Lower leg skin (tissue), 4 donors: ENCODE results near the gene TLL2. TPM values are rescaled to one million over a fixed set of nuclear protein-coding genes. Genes with fewer than 3 reads are reported as not detected.

Experiments used
- DNase-seq, 2 donors: peaks; one replicate each; pipeline ENCODE4 v3.0.0-alpha.2; 2019; ENCODE audit warnings: low spot score in 2 of 2
- H3K4me3 ChIP-seq: fragments of 200-600 bp; sonication (generic); 2 replicates; pipeline ENCODE4 v1.5.1; 2017; ENCODE audit warnings: mild to moderate bottlenecking, low read depth; ENCODE audit not compliant: poor library complexity, severe bottlenecking
- POLR2A ChIP-seq, 2 donors: fragments of 450-650 bp; IDR thresholded peaks; one replicate each; pipeline ENCODE4 v1.6.1; 2016 to 2017; ENCODE audit warnings: antibody characterized with exemption in 2 of 2, mild to moderate bottlenecking in 1 of 2, moderate library complexity in 1 of 2
- WGBS, 2 donors: methylation state at CpG; one replicate each; pipeline ENCODE4 v1.1.5; 2018; 5-methylcytosine and 5-hydroxymethylcytosine counted together
- intact Hi-C: fragments of 100-400 bp; cut with DNase I; formaldehyde crosslinking; loops from one replicate; pipeline ENCODE4 v1.15.0; 2023; ENCODE audit warnings: low total_unique reads
- total RNA-seq, 4 donors: library from RNA; depleted of rRNA; stranded (reverse); fragments of >200 nt; gene quantifications; one replicate each; pipeline ENCODE4 v1.1.0, GENCODE V29; 2016
- TF ChIP-seq, protein P1 (sequence below), 3 donors: fragments of 450-650 bp; IDR thresholded peaks; one replicate each; pipeline ENCODE4 v1.5.1; 2016; ENCODE audit warnings: antibody characterized with exemption in 3 of 3, mild to moderate bottlenecking in 3 of 3, moderate library complexity in 2 of 3

TLL2 gene
- total RNA-seq, 4 donors from 2014 or later, result 0.39 to 0.94 TPM; not detected in 2

DNA sequence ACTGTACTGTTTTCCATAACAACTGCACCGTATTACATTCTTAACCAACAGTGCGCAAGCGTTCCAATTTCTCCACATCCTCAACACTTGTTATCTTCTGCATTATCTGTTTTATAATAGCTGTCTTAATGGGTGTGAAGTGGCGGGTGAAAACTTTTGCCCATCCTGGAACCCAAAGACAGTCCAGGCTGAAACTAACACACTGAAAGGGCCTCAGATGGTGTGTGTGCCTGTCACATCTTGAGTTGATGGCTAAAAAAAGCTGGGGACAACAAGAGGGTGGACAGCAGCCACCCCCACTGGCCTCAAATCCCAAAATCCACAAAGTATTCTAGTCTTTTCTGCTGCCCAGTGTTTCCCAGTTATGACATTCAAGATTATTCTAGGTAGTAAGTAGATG lies 174.3 kb downstream of the TLL2 start:
- 94 to 96% methylated on average over 4 of the region's 4 CpGs for WGBS, 2 donors
- no peak for TF ChIP-seq POLR2A (IDR thresholded peaks at IDR 0.05)
- TF ChIP-seq, protein P1, sequence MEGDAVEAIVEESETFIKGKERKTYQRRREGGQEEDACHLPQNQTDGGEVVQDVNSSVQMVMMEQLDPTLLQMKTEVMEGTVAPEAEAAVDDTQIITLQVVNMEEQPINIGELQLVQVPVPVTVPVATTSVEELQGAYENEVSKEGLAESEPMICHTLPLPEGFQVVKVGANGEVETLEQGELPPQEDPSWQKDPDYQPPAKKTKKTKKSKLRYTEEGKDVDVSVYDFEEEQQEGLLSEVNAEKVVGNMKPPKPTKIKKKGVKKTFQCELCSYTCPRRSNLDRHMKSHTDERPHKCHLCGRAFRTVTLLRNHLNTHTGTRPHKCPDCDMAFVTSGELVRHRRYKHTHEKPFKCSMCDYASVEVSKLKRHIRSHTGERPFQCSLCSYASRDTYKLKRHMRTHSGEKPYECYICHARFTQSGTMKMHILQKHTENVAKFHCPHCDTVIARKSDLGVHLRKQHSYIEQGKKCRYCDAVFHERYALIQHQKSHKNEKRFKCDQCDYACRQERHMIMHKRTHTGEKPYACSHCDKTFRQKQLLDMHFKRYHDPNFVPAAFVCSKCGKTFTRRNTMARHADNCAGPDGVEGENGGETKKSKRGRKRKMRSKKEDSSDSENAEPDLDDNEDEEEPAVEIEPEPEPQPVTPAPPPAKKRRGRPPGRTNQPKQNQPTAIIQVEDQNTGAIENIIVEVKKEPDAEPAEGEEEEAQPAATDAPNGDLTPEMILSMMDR (IDR thresholded peaks at IDR 0.05), result no peak
- intact Hi-C loops, result no loop called here
- H3K4me3 ChIP-seq, result no peak overlapping the region
- DNase-seq, result no peak

DNA sequence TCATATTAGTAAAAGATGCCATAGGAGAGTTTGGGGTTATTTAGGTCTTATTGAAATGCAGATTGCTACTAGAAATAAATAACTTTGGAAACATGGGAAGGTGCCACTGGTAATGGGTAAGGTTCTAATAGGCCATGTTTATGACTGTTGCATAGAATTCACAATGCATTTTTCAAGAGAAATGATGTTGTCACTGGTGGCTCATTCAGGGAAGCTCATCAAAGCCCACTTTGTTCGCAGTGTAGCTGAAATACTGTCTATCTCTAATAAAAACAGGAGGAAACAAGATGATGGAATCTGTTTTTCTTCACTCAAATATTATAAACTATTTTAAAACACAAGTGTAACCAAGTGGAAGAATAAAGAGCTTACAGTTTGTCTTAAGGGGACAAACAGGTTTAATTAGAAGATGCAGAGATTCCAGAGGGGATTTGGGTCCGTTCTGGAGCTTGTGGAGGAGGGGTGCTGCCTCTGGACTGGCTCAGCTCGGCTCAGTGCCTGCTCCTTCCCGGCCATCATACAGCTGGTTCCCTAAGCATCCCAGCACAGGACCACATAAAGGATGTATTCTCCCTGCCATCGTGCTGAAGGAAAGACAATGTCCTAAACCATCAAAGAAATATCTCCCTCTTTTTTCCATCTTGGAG lies 175.3 kb downstream of the TLL2 start:
- H3K4me3 ChIP-seq, result no peak overlapping the region
- DNase-seq, result no peak
- TF ChIP-seq, protein P1 (IDR thresholded peaks at IDR 0.05), result no peak
- no peak for TF ChIP-seq POLR2A (IDR thresholded peaks at IDR 0.05)
- intact Hi-C loops, result no loop called here
- WGBS, 2 donors, result 42 to 46% methylated on average over 5 of the region's 5 CpGs

DNA sequence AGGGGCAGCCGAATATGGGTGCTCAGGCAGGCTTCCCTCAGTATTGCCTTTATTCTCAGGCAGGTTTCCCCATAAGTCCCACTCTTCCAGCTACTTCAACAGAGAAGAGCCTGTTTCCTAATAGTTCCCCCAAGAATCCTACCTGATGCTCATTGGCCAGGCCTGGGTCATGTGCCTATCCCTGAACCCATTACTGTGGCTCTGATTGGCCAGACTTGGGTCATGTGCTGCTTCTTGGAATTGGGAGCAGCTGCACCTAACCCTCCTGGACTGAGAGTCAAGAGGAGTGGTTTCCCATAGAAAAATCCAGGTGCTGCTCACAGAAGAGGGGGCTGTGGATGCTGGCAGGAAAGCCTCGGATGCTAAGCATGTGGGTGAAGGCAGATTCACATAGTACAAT lies 176.6 kb downstream of the TLL2 start:
- no peak overlapping the region for H3K4me3 ChIP-seq
- no peak for DNase-seq
- 88 to 90% methylated on average over 2 of the region's 2 CpGs for WGBS, 2 donors
- no peak for TF ChIP-seq POLR2A (IDR thresholded peaks at IDR 0.05)
- TF ChIP-seq, protein P1 (IDR thresholded peaks at IDR 0.05), result no peak
- intact Hi-C loops, result no loop called here

DNA sequence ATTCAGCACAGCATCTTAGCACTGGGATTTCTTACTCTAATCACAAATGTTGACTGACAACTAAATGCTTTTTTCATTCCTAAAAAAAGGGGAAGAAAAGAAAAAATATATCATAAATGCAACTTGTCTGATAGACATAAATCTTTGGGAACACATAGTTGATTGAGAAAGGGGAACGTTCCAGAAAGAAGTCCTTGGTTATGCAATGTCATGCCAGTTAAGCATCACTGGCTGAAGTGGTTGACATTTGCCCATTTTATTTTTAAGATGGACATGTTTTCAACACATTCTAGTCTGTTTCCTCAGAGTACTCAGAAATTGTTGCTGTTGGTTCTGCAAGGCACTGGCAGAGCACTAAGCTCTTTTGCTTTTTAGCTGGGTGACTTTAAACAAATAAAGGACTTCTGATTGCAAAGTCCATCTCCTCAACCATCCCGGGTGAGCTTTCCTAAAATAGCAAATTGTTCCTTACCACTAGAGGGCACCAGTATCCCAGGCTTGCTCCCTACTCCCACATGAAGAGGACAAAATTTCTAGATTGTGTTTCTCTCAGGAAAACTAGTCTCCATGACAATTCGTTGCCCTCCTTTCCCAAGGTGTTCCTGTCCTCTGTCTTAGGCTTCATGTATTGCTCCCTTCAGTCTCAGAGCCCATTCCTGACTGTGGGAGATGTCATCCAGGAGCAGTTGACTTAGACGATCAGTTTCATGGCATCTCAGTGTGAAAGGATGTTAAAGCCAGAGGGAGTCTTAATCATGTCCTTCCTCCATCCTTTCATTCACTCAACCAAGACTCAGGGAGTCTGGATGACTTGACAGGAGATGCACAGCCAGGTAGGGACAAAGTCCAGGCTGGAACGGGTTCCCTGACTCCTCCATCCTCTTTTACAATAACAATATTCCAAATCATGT lies 178.9 kb downstream of the TLL2 start:
- intact Hi-C loops, result no loop called here
- no peak for DNase-seq
- WGBS, 2 donors, result 39 to 42% methylated on average over 5 of the region's 5 CpGs
- TF ChIP-seq POLR2A (IDR thresholded peaks at IDR 0.05), result no peak
- TF ChIP-seq, protein P1 (IDR thresholded peaks at IDR 0.05), result no peak
- no peak overlapping the region for H3K4me3 ChIP-seq

DNA sequence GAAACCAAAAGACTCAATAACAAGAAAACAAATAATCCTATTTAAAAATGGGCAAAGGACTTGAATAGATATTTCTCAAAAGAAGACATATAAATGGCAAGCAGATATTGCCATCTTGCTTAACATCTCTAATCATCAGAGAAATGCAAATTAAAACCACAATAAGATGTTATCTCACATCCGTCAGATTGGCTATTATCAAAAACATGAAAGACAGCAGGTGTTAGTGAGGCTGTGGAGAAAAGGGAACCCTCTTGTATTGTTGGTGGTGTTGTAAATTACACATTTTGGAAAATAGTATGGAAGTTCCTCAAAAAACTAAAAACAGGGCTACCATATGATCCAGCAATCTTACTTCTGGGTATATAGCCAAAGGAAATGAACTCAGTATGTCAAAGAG lies 180.6 kb downstream of the TLL2 start:
- intact Hi-C loops, result no loop called here
- no peak for TF ChIP-seq POLR2A (IDR thresholded peaks at IDR 0.05)
- TF ChIP-seq, protein P1 (IDR thresholded peaks at IDR 0.05), result no peak
- DNase-seq, result no peak
- H3K4me3 ChIP-seq, result no peak overlapping the region
- 30 to 56% methylated on average over 1 of the region's 1 CpG for WGBS, 2 donors
